ENCODE measurements around the gene CCR7.

DNA sequence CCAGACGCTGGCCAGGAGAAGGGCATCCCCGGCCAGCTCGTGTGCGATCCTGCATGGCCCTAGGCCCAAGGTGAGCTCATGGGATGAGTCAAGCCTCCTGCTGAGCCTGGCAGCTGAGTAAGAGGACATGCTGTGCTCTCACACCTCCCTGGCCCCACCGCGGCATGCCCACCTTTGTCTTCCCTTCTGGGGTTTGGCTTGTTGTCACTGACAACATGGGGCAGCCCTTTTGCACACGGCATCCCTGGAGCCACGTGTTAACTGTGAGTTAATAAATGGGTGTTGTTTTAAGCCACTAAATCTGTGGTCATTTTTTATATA lies 55.0 kb downstream of the CCR7 start:
- TF ChIP-seq POLR2A (IDR thresholded peaks at IDR 0.05) (no peak), CTCF (IDR thresholded peaks at IDR 0.05) (no peak)
